Tibial artery (tissue), 4 donors: ENCODE measurements around the gene MCUB.
"Not testable (repeated sequence)": the region's sequence is repeated elsewhere in the genome, so short reads cannot be mapped to it uniquely, and the experiment has no call there.

Source experiments
- DNase-seq, 2 donors: peaks; one replicate each; pipeline ENCODE4 v3.0.0-alpha.2; 2019
- H3K27ac ChIP-seq, 2 donors: fragments of 200-600 bp; sonication (generic) in 1 of 2; 1 replicate in 1 of 2; 2 replicates in 1 of 2; pipeline ENCODE4 v1.5.1; 2018 to 2019; ENCODE audit warnings: mild to moderate bottlenecking in 1 of 2
- H3K27me3 ChIP-seq, 2 donors: fragments of 200-600 bp; sonication (generic) in 1 of 2; one replicate each; pipeline versions ENCODE4 v1.5.1 to v1.6.0; 2016 to 2019
- H3K36me3 ChIP-seq, 3 donors: fragments of 200-600 bp; sonication (generic) in 2 of 3; one replicate each; pipeline ENCODE4 v1.5.1; 2016 to 2019; ENCODE audit warnings: mild to moderate bottlenecking in 2 of 3
- H3K4me1 ChIP-seq, 4 donors: fragments of 200-600 bp; sonication (generic) in 2 of 4; 1 replicate in 3 of 4; 2 replicates in 1 of 4; pipeline ENCODE4 v1.5.1; 2016 to 2019
- H3K4me3 ChIP-seq, 2 donors: fragments of 200-600 bp; sonication (generic) in 1 of 2; 1 replicate in 1 of 2; 2 replicates in 1 of 2; pipeline ENCODE4 v1.5.1; 2018 to 2019; ENCODE audit warnings: mild to moderate bottlenecking in 2 of 2
- H3K9me3 ChIP-seq, 3 donors: fragments of 200-600 bp; sonication (generic) in 1 of 3; one replicate each; pipeline ENCODE4 v1.5.1; 2016 to 2019
- CTCF ChIP-seq, 2 experiments: fragments of 200-600 bp in 1 of 2; fragments of 450-650 bp in 1 of 2; IDR thresholded peaks; one replicate each; pipeline ENCODE4 v1.5.1; 2017 to 2019; ENCODE audit warnings: antibody characterized with exemption in 2 of 2, mild to moderate bottlenecking in 1 of 2, moderate library complexity in 1 of 2
- intact Hi-C: fragments of 100-400 bp; cut with DNase I; formaldehyde crosslinking; loops from one replicate; pipeline ENCODE4 v1.15.0; 2023; ENCODE audit warnings: low total_unique reads

Gene MCUB

GRCh38 chr4:109589119-109589518 lies 29.1 kb downstream of the MCUB start:
- peaks cover 0 to 4% (median 0%) of the 10 kb centered on the region in 3 donors for H3K9me3 ChIP-seq
- H3K36me3 ChIP-seq: no peaks in the 10 kb centered on the region
- intact Hi-C loops: no loop called here
- H3K27me3 ChIP-seq: no peaks in the 10 kb centered on the region
- no peaks in the 10 kb centered on the region for H3K4me1 ChIP-seq
- no peak for DNase-seq
- no peak overlapping the region for H3K4me3 ChIP-seq
- TF ChIP-seq CTCF (IDR thresholded peaks at IDR 0.05): no peak
- H3K27ac ChIP-seq: no peak overlapping the region

- Histone ChIP-seq H3K27me3 (no peaks in the 10 kb centered on the region), H3K4me3 (no peak overlapping the region), H3K36me3 (no peaks in the 10 kb centered on the region), H3K4me1 (no peaks in the 10 kb centered on the region), H3K9me3 (peaks cover 0 to 4% (median 0%) of the 10 kb centered on the region in 3 donors), H3K27ac (no peak overlapping the region)
- intact Hi-C loops: no loop called here
- no peak for TF ChIP-seq CTCF (IDR thresholded peaks at IDR 0.05)
- no peak for DNase-seq
These were observed 29.6 kb downstream of the MCUB start for GRCh38 chr4:109589605-109590004.

DNA sequence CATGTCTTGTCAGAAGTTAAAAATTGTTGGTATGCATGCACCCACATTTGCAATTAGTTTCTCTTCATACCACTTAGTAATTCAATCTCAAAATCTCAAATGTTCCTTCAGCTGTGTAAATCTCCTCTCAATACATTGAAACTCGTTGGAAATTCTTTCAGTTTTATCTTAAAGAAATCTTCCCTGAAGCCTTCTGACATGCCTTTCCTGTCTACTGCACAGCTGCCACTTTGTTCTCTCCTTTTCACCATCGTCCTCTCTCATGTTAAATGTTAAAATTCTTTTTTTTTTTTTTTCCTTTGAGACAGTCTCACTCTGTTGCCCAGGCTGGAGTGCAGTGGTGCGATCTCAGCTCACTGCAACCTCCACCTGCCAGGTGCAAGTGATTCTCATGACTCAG lies 30.9 kb downstream of the MCUB start:
- DNase-seq: no peak
- H3K27ac ChIP-seq: no peak overlapping the region
- H3K36me3 ChIP-seq: no peaks in the 10 kb centered on the region
- no peaks in the 10 kb centered on the region for H3K27me3 ChIP-seq
- no peak for TF ChIP-seq CTCF (IDR thresholded peaks at IDR 0.05)
- intact Hi-C loops: no loop called here
- H3K9me3 ChIP-seq: peaks cover 0 to 4% (median 0%) of the 10 kb centered on the region in 3 donors
- no peak overlapping the region for H3K4me3 ChIP-seq
- no peaks in the 10 kb centered on the region for H3K4me1 ChIP-seq

DNA sequence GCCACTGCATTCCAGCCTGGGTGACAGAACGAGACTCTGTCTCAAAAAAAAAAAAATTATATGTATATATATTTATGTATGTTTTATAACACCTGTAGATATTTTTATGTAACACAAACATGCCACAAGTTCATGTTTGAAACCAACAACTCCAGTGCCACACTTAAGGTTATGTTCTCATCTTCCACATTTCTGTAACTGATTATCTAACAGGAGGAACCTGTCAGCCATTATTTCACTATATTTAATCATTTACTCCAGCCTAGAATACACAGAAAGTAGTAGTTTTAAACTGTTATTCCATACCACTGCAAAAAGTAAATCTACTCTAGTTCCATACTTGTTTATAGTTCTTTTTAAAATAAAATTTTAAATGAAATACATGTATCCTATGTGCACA lies 32.3 kb downstream of the MCUB start:
- no peaks in the 10 kb centered on the region for H3K27me3 ChIP-seq
- no peaks in the 10 kb centered on the region for H3K9me3 ChIP-seq
- H3K27ac ChIP-seq: no peak overlapping the region
- H3K4me3 ChIP-seq: no peak overlapping the region
- DNase-seq: no peak
- no peaks in the 10 kb centered on the region for H3K36me3 ChIP-seq
- intact Hi-C loops: no loop called here
- no peaks in the 10 kb centered on the region for H3K4me1 ChIP-seq
- TF ChIP-seq CTCF (IDR thresholded peaks at IDR 0.05): no peak

- H3K27me3 ChIP-seq, H3K36me3 ChIP-seq, H3K4me1 ChIP-seq, H3K9me3 ChIP-seq, DNase-seq, intact Hi-C loops, H3K4me3 ChIP-seq, H3K27ac ChIP-seq: not testable (repeated sequence)
These were observed 35.1 kb downstream of the MCUB start for GRCh38 chr4:109595123-109595522.

DNA sequence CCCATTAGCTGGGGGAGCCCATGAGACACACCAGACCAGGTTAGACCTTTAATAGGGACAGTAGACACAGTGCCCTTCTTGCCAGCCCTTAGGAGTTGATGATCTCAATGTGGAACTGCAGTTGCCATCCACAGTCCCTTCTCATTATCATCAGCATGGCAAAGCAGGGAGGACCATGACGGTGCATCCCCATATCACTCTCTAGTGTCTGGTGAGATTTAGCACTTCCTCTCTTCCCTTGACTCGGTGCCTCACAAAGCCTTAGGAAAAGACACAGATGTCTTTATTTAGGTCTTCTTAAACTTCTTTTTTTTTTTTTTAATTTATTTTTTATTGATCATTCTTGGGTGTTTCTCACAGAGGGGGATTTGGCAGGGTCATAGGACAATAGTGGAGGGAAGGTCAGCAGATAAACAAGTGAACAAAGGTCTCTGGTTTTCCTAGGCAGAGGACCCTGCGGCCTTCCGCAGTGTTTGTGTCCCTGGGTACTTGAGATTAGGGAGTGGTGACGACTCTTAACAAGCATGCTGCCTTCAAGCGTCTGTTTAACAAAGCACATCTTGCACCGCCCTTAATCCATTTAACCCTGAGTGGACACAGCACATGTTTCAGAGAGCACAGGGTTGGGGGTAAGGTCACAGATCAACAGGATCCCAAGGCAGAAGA lies 36.5 kb downstream of the MCUB start:
- H3K4me1 ChIP-seq, H3K36me3 ChIP-seq, H3K27me3 ChIP-seq, H3K4me3 ChIP-seq, H3K9me3 ChIP-seq, H3K27ac ChIP-seq, intact Hi-C loops, DNase-seq: not testable (repeated sequence)
